ENCODE measurements around the gene EZH2.

GRCh38 chr7:148763622-148764021 lies 120.5 kb downstream of the EZH2 start:
- TF ChIP-seq CTCF (IDR thresholded peaks at IDR 0.05), result no peak
- TF ChIP-seq POLR2A (IDR thresholded peaks at IDR 0.05), result no peak

Measured in ovary (tissue), 3 donors.